ENCODE data around the gene SLC19A1. TPM values are rescaled to one million over a fixed set of nuclear protein-coding genes. Genes with fewer than 3 reads are reported as not detected.

The SLC19A1 gene
- total and polyA plus RNA-seq, 10 donors: 7.5 to 52.8 (median 32.4) TPM

- intact Hi-C loops (cut with DNase I; ENCODE audit: low total_unique reads): no loop called here
- Histone ChIP-seq H3K27me3 (replicated peaks in 1 of 7) (peaks cover 0 to 12% (median 0%) of the 10 kb centered on the region in 7 donors), H3K4me3 (peak overlapping the region; percentile 30 to 79 (median 61)), H3K4me1 (peaks cover 18 to 43% (median 39%) of the 10 kb centered on the region in 6 donors), H3K9me3 (no peaks in the 10 kb centered on the region), H3K27ac (peak overlapping the region; percentile 68 to 94 (median 86)), H3K36me3 (no peaks in the 10 kb centered on the region)
- TF ChIP-seq POLR2AphosphoS5 (IDR thresholded peaks at IDR 0.05) (peak; percentile 17 to 50 (median 32)), CTCF (IDR thresholded peaks at IDR 0.05 in 8 of 11, conservative IDR thresholded peaks at IDR 0.05 in 3 of 11) (peak; percentile 60 to 95 (median 83)), POLR2A (IDR thresholded peaks at IDR 0.05) (no peak)
- 1 to 37% (median 11%) methylated on average over 16 to 62 of the region's 62 CpGs for WGBS, 5 donors
- DNase-seq: peak; percentile 95
Measured at GRCh38 chr21:45555557-45556301, 13.5 kb upstream of the SLC19A1 start.

- no peaks in the 10 kb centered on the region for H3K9me3 ChIP-seq
- H3K4me3 ChIP-seq: peak overlapping the region; percentile 30 to 79 (median 61)
- no peak for DNase-seq
- intact Hi-C loops (cut with DNase I; ENCODE audit: low total_unique reads): no loop called here
- TF ChIP-seq CTCF (IDR thresholded peaks at IDR 0.05 in 8 of 11, conservative IDR thresholded peaks at IDR 0.05 in 3 of 11): no peak
- TF ChIP-seq POLR2AphosphoS5 (IDR thresholded peaks at IDR 0.05): no peak
- TF ChIP-seq POLR2A (IDR thresholded peaks at IDR 0.05): no peak
- peaks cover 0 to 12% (median 0%) of the 10 kb centered on the region in 7 donors for H3K27me3 ChIP-seq (replicated peaks in 1 of 7)
- peaks cover 18 to 47% (median 43%) of the 10 kb centered on the region in 6 donors for H3K4me1 ChIP-seq
- no peaks in the 10 kb centered on the region for H3K36me3 ChIP-seq
- 0 to 7% (median 1%) methylated on average over 9 to 13 of the region's 34 CpGs; no CpG with 5 or more reads in 1 of the 5 donors for WGBS, 5 donors
- H3K27ac ChIP-seq: peak overlapping the region in 7 of 8 donors; percentile 77 to 94 (median 86)
Measured at GRCh38 chr21:45555251-45555556, 13.0 kb upstream of the SLC19A1 start.

- H3K27me3 ChIP-seq (replicated peaks in 1 of 7): peaks cover 0 to 12% (median 0%) of the 10 kb centered on the region in 7 donors
- WGBS, 5 donors: 0 to 2% (median 1%) methylated on average over 22 to 53 of the region's 53 CpGs
Measured at GRCh38 chr21:45554477-45555175, 12.4 kb upstream of the SLC19A1 start.

More at GRCh38 chr21:45554477-45555175, 12.4 kb upstream of the SLC19A1 start:
- Histone ChIP-seq H3K27ac (peak overlapping the region; percentile 72 to 95 (median 88)), H3K4me3 (peak overlapping the region; percentile 54 to 79 (median 59)), H3K4me1 (peaks cover 18 to 53% (median 48%) of the 10 kb centered on the region in 6 donors), H3K9me3 (no peaks in the 10 kb centered on the region), H3K36me3 (no peaks in the 10 kb centered on the region)
- peak; percentile 98 for DNase-seq
- intact Hi-C loops (cut with DNase I; ENCODE audit: low total_unique reads): no loop called here
- TF ChIP-seq POLR2A (IDR thresholded peaks at IDR 0.05) (no peak), POLR2AphosphoS5 (IDR thresholded peaks at IDR 0.05) (peak; percentile 82 to 88 (median 83)), CTCF (IDR thresholded peaks at IDR 0.05 in 8 of 11, conservative IDR thresholded peaks at IDR 0.05 in 3 of 11) (peak; percentile 88 to 98 (median 92))
